Measurements from ENCODE around the gene RRN3. TPM values are rescaled to one million over a fixed set of nuclear protein-coding genes. Genes with fewer than 3 reads are reported as not detected.
A peak's percentile ranks its signal among the peaks of the same experiment; 100 is the strongest.
"Not testable (repeated sequence)": the region's sequence is repeated elsewhere in the genome, so short reads cannot be mapped to it uniquely, and the experiment has no call there.

Gene RRN3
- total RNA-seq, 2 experiments from 2014 or later, result 38.4 to 42.9 TPM

- H3K4me3 ChIP-seq (ENCODE audit: low read length), result no peak overlapping the region
- H3K9me3 ChIP-seq (ENCODE audit: control insufficient read depth in 1 of 2, insufficient read depth in 1 of 2, low read length in 2 of 2), result no peaks in the 10 kb centered on the region
- intact Hi-C loops (cut with DNase I, micrococcal nuclease), result no loop called here
- CTCF ChIA-PET, result interaction anchor here (1.2 kb wide), 1 partner anchor 16 kb away, joined by 3 read pairs; no protein-coding TSS in a partner anchor
- Mint-ChIP-seq H3K9me3 (no peaks in the 10 kb centered on the region), H3K36me3 (ENCODE audit: low read depth) (peaks cover 80% of the 10 kb centered on the region), H3K4me1 (ENCODE audit: low read depth) (peaks cover 7% of the 10 kb centered on the region), H3K4me3 (no peak overlapping the region), H3K27ac (no peak overlapping the region), H3K27me3 (no peaks in the 10 kb centered on the region)
- POLR2A ChIA-PET, result no interaction called here
- H3K27me3 ChIP-seq (ENCODE audit: control insufficient read depth in 1 of 2, insufficient read depth in 2 of 2, low read length in 2 of 2), result no peaks in the 10 kb centered on the region
- TF ChIP-seq CTCF (IDR thresholded peaks at IDR 0.05), result no peak
- ATAC-seq (ENCODE audit: poor library complexity) (no peak), DNase-seq (no peak)
- H3K27ac ChIP-seq (ENCODE audit: low read depth in 1 of 2, low read length in 2 of 2), result no peak overlapping the region
- H3K36me3 ChIP-seq (ENCODE audit: insufficient read depth, low read length), result peaks cover 50% of the 10 kb centered on the region
- no peaks in the 10 kb centered on the region for H3K4me1 ChIP-seq (ENCODE audit: insufficient read depth, low read length)
Measured at GRCh38 chr16:15073101-15073500, 21.0 kb downstream of the RRN3 start.

GRCh38 chr16:15071916-15072769 is 21.9 kb downstream of the RRN3 start:
- peaks cover 79% of the 10 kb centered on the region for H3K36me3 Mint-ChIP-seq (ENCODE audit: low read depth)
- DNase-seq; H3K4me3 ChIP-seq (ENCODE audit: low read length); H3K27ac ChIP-seq (ENCODE audit: low read depth in 1 of 2, low read length in 2 of 2); POLR2A ChIA-PET; H3K4me1 ChIP-seq (ENCODE audit: insufficient read depth, low read length); H3K4me1 Mint-ChIP-seq (ENCODE audit: low read depth); H3K27me3 ChIP-seq (ENCODE audit: control insufficient read depth in 1 of 2, insufficient read depth in 2 of 2, low read length in 2 of 2); H3K4me3 Mint-ChIP-seq; H3K27me3 Mint-ChIP-seq; H3K9me3 ChIP-seq (ENCODE audit: control insufficient read depth in 1 of 2, insufficient read depth in 1 of 2, low read length in 2 of 2); H3K9me3 Mint-ChIP-seq; H3K27ac Mint-ChIP-seq; intact Hi-C loops (cut with DNase I, micrococcal nuclease): not testable (repeated sequence)
- ATAC-seq (ENCODE audit: poor library complexity), result peak; percentile 83
- peak; percentile 68 for TF ChIP-seq CTCF (IDR thresholded peaks at IDR 0.05)
- H3K36me3 ChIP-seq (ENCODE audit: insufficient read depth, low read length), result peaks cover 50% of the 10 kb centered on the region
- CTCF ChIA-PET, result interaction anchor here (0.7 to 1.3 kb wide), 3 partner anchors 15 to 786 kb away, joined by 3 read pairs; no protein-coding TSS in a partner anchor

- intact Hi-C loops (cut with DNase I, micrococcal nuclease), result not testable (repeated sequence)
Measured at GRCh38 chr16:15071013-15071412, 23.1 kb downstream of the RRN3 start.

GRCh38 chr16:15066690-15067089 is 27.4 kb downstream of the RRN3 start:
- H3K9me3 Mint-ChIP-seq; H3K4me3 ChIP-seq (ENCODE audit: low read length); POLR2A ChIA-PET; H3K4me3 Mint-ChIP-seq; DNase-seq; H3K27me3 ChIP-seq (ENCODE audit: control insufficient read depth in 1 of 2, insufficient read depth in 2 of 2, low read length in 2 of 2); H3K4me1 ChIP-seq (ENCODE audit: insufficient read depth, low read length); H3K27ac ChIP-seq (ENCODE audit: low read depth in 1 of 2, low read length in 2 of 2); H3K27ac Mint-ChIP-seq; intact Hi-C loops (cut with DNase I, micrococcal nuclease); H3K4me1 Mint-ChIP-seq (ENCODE audit: low read depth); ATAC-seq (ENCODE audit: poor library complexity); CTCF ChIA-PET; H3K27me3 Mint-ChIP-seq; H3K9me3 ChIP-seq (ENCODE audit: control insufficient read depth in 1 of 2, insufficient read depth in 1 of 2, low read length in 2 of 2): not testable (repeated sequence)
- H3K36me3 Mint-ChIP-seq (ENCODE audit: low read depth), result peaks cover 80% of the 10 kb centered on the region
- H3K36me3 ChIP-seq (ENCODE audit: insufficient read depth, low read length), result peaks cover 35% of the 10 kb centered on the region

More at GRCh38 chr16:15071013-15071412, 23.1 kb downstream of the RRN3 start:
- H3K9me3 Mint-ChIP-seq; H3K27ac ChIP-seq (ENCODE audit: low read depth in 1 of 2, low read length in 2 of 2); POLR2A ChIA-PET; H3K4me1 Mint-ChIP-seq (ENCODE audit: low read depth); H3K9me3 ChIP-seq (ENCODE audit: control insufficient read depth in 1 of 2, insufficient read depth in 1 of 2, low read length in 2 of 2); H3K4me3 Mint-ChIP-seq; H3K4me3 ChIP-seq (ENCODE audit: low read length); H3K4me1 ChIP-seq (ENCODE audit: insufficient read depth, low read length); H3K27me3 ChIP-seq (ENCODE audit: control insufficient read depth in 1 of 2, insufficient read depth in 2 of 2, low read length in 2 of 2); H3K27ac Mint-ChIP-seq; H3K27me3 Mint-ChIP-seq; DNase-seq; ATAC-seq (ENCODE audit: poor library complexity): not testable (repeated sequence)
- CTCF ChIA-PET, result interaction anchor here (1.3 kb wide), 1 partner anchor 785 kb away, joined by 3 read pairs; no protein-coding TSS in a partner anchor
- H3K36me3 Mint-ChIP-seq (ENCODE audit: low read depth), result peaks cover 79% of the 10 kb centered on the region
- H3K36me3 ChIP-seq (ENCODE audit: insufficient read depth, low read length), result peaks cover 46% of the 10 kb centered on the region

GRCh38 chr16:15065961-15066360 is 28.1 kb downstream of the RRN3 start:
- H3K27me3 ChIP-seq (ENCODE audit: control insufficient read depth in 1 of 2, insufficient read depth in 2 of 2, low read length in 2 of 2); H3K27ac Mint-ChIP-seq; CTCF ChIA-PET; H3K4me1 ChIP-seq (ENCODE audit: insufficient read depth, low read length); H3K27ac ChIP-seq (ENCODE audit: low read depth in 1 of 2, low read length in 2 of 2); intact Hi-C loops (cut with DNase I, micrococcal nuclease); H3K4me1 Mint-ChIP-seq (ENCODE audit: low read depth); H3K9me3 ChIP-seq (ENCODE audit: control insufficient read depth in 1 of 2, insufficient read depth in 1 of 2, low read length in 2 of 2); DNase-seq; H3K4me3 Mint-ChIP-seq; POLR2A ChIA-PET; ATAC-seq (ENCODE audit: poor library complexity); H3K9me3 Mint-ChIP-seq; H3K4me3 ChIP-seq (ENCODE audit: low read length); H3K27me3 Mint-ChIP-seq: not testable (repeated sequence)
- H3K36me3 Mint-ChIP-seq (ENCODE audit: low read depth), result peaks cover 83% of the 10 kb centered on the region
- peaks cover 40% of the 10 kb centered on the region for H3K36me3 ChIP-seq (ENCODE audit: insufficient read depth, low read length)

Measured in CD4-positive, alpha-beta T cell (primary cell).